Skeletal muscle tissue (tissue), 4 donors: ENCODE data around the gene MRPL20. TPM values are rescaled to one million over a fixed set of nuclear protein-coding genes. Genes with fewer than 3 reads are reported as not detected.
A peak's percentile ranks its signal among the peaks of the same experiment; 100 is the strongest.
"Not testable (repeated sequence)": the region's sequence is repeated elsewhere in the genome, so short reads cannot be mapped to it uniquely, and the experiment has no call there.

Experiments used
- H3K27ac ChIP-seq: one replicate; pipeline ENCODE4 v1.7.0; 2013; ENCODE audit warnings: mild to moderate bottlenecking, low read depth, low read length, inconsistent platforms
- H3K27me3 ChIP-seq, 3 donors: one replicate each; pipeline ENCODE4 v1.7.0; 2013; ENCODE audit warnings: low read length in 3 of 3; ENCODE audit not compliant: control insufficient read depth in 3 of 3, insufficient read depth in 3 of 3
- H3K36me3 ChIP-seq, 3 donors: one replicate each; pipeline ENCODE4 v1.7.0; 2013; ENCODE audit warnings: low read length in 3 of 3; ENCODE audit not compliant: control insufficient read depth in 3 of 3, insufficient read depth in 3 of 3
- H3K4me1 ChIP-seq, 3 donors: one replicate each; pipeline ENCODE4 v1.7.0; 2013; ENCODE audit warnings: low read length in 3 of 3, mild to moderate bottlenecking in 3 of 3; ENCODE audit not compliant: control insufficient read depth in 3 of 3, insufficient read depth in 3 of 3
- H3K4me3 ChIP-seq, 3 donors: one replicate each; pipeline ENCODE4 v1.7.0; 2013; ENCODE audit warnings: low read length in 3 of 3
- H3K9ac ChIP-seq, 3 donors: one replicate each; pipeline ENCODE4 v1.7.0; 2013; ENCODE audit warnings: low read length in 3 of 3, mild to moderate bottlenecking in 3 of 3, moderate library complexity in 2 of 3, low read depth in 1 of 3
- H3K9me3 ChIP-seq, 3 donors: one replicate each; pipeline ENCODE4 v1.7.0; 2013; ENCODE audit warnings: low read length in 3 of 3; ENCODE audit not compliant: control insufficient read depth in 3 of 3
- total RNA-seq: library from RNA; depleted of rRNA; stranded (reverse); fragments of >200 nt; gene quantifications from one replicate; pipeline ENCODE4 v1.2.3, GENCODE V29; 2014
- donor health status: Osteomylitis.

Gene MRPL20
- total RNA-seq, 1 donor from 2014 or later, result 75.7 TPM

DNA sequence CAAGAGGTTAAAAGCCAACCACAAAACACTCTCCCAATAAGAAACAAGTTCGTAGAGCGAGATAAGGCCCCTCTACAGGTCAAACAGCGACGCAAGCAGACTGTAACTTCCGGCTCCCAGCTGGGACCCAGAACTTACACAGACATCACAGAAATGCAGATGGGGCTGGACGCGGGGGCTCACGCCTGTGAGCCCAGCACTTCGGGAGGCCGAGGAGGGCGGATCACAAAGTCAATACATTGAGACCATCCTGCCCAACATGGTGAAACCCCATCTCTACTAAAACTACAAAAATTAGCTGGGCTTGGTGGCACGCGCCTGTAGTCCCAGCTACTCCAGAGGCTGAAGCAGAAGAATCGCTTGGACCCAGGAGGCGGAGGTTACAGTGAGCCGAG, 19.0 kb downstream of the MRPL20 start:
- Histone ChIP-seq H3K27me3 (no peaks in the 10 kb centered on the region), H3K9me3 (no peaks in the 10 kb centered on the region), H3K9ac (no peak overlapping the region), H3K36me3 (peaks cover 66 to 68% (median 67%) of the 10 kb centered on the region in 3 donors), H3K4me3 (no peak overlapping the region), H3K27ac (no peak overlapping the region), H3K4me1 (peaks cover 3 to 5% (median 4%) of the 10 kb centered on the region in 3 donors)

DNA sequence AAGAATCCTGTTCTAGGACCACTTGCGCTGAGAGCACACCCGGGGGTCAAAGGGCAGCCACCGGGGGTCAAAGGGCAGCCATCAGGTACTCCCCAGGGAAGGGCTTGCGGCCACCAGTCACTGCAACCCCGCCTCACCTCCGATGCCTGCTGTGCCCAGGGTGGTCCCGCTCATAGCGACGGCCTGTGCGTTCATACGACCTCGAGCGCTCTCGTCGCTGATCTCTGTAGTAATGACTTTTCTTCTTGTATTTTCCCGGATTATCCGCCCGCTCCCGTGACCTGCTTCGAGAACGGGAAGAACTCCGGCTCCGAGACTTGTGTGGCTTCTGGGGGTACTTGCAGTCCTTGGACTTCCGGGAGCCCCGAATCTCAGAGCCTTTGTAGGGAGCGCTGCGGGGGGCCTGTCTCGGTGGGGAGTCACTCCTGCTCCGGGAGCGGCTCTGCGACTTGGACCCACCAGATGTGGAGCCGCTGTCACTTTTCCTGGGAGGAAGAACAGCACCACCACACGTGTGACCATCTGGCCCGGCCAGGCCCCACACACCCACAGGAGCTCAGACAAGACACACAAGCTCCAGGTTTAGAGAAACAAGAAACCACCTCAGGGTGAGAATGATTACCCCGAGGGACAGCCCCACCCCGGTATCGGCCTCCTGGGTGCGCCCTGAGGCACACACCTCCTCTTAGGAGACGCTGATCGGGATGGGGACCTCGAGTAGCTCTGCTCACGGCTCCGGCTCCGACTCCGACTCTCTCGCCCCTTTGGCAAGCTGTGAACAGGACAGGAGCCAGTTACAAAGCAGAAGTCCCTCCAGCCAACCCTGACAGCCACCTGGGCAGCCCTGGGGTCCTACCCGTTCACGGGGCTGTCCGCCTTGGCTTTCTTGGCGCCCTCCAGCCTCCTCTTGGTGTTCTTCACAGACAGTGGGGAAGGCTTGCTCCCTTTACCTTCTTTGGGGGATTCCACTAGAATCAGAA, 19.7 kb downstream of the MRPL20 start:
- Histone ChIP-seq H3K9me3 (no peaks in the 10 kb centered on the region), H3K36me3 (peaks cover 59 to 61% (median 60%) of the 10 kb centered on the region in 3 donors), H3K27ac (no peak overlapping the region), H3K9ac (no peak overlapping the region), H3K4me3 (no peak overlapping the region), H3K27me3 (no peaks in the 10 kb centered on the region), H3K4me1 (peaks cover 0 to 5% (median 5%) of the 10 kb centered on the region in 3 donors)

GRCh38 chr1:1385931-1386330, 21.2 kb downstream of the MRPL20 start:
- Histone ChIP-seq H3K36me3 (peaks cover 47 to 51% (median 48%) of the 10 kb centered on the region in 3 donors), H3K27me3 (no peaks in the 10 kb centered on the region), H3K9me3 (no peaks in the 10 kb centered on the region), H3K27ac (no peak overlapping the region), H3K9ac (no peak overlapping the region), H3K4me3 (no peak overlapping the region), H3K4me1 (peaks cover 2 to 10% (median 4%) of the 10 kb centered on the region in 3 donors)

DNA sequence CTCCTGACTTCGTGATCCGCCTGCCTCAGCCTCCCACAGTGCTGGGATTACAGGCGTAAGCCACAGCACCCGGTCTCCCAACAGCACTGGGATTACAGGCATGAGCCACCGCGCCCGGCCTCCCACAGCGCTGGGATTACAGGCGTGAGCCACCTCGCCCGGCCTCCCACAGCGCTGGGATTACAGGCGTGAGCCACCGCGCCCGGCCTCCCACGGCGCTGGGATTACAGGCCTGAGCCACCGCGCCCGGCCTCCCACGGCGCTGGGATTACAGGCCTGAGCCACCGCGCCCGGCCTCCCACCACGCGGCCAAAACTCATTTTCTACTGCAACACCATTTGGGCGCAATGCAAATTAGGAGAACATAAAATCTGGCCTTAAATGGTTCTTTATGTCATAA, 21.8 kb downstream of the MRPL20 start:
- not testable (repeated sequence) for H3K27ac ChIP-seq, H3K9ac ChIP-seq, H3K27me3 ChIP-seq, H3K9me3 ChIP-seq, H3K4me3 ChIP-seq
- peaks cover 41 to 47% (median 43%) of the 10 kb centered on the region in 3 donors for H3K36me3 ChIP-seq
- H3K4me1 ChIP-seq, result peaks cover 4 to 10% (median 5%) of the 10 kb centered on the region in 3 donors

- H3K27ac ChIP-seq, result no peak overlapping the region
- peaks cover 5 to 18% (median 9%) of the 10 kb centered on the region in 3 donors for H3K4me1 ChIP-seq
- no peak overlapping the region for H3K4me3 ChIP-seq
- no peak overlapping the region for H3K9ac ChIP-seq
- H3K27me3 ChIP-seq, result no peaks in the 10 kb centered on the region
- peaks cover 9 to 12% (median 11%) of the 10 kb centered on the region in 3 donors for H3K36me3 ChIP-seq
- H3K9me3 ChIP-seq, result no peaks in the 10 kb centered on the region
These were observed 25.8 kb downstream of the MRPL20 start for GRCh38 chr1:1381294-1381693.

- H3K4me1 ChIP-seq, result peaks cover 9 to 23% (median 13%) of the 10 kb centered on the region in 3 donors
- no peak overlapping the region for H3K4me3 ChIP-seq
- no peak overlapping the region for H3K9ac ChIP-seq
- no peaks in the 10 kb centered on the region for H3K27me3 ChIP-seq
- H3K27ac ChIP-seq, result no peak overlapping the region
- peaks cover 5 to 7% (median 7%) of the 10 kb centered on the region in 3 donors for H3K36me3 ChIP-seq
- no peaks in the 10 kb centered on the region for H3K9me3 ChIP-seq
These were observed 26.2 kb downstream of the MRPL20 start for GRCh38 chr1:1380860-1381259.

GRCh38 chr1:1377540-1378205, 29.4 kb downstream of the MRPL20 start:
- Histone ChIP-seq H3K9me3 (no peaks in the 10 kb centered on the region), H3K4me3 (no peak overlapping the region), H3K27ac (no peak overlapping the region), H3K27me3 (no peaks in the 10 kb centered on the region), H3K9ac (no peak overlapping the region), H3K4me1 (peaks cover 25 to 41% (median 33%) of the 10 kb centered on the region in 3 donors), H3K36me3 (peaks cover 11 to 14% (median 11%) of the 10 kb centered on the region in 3 donors)

DNA sequence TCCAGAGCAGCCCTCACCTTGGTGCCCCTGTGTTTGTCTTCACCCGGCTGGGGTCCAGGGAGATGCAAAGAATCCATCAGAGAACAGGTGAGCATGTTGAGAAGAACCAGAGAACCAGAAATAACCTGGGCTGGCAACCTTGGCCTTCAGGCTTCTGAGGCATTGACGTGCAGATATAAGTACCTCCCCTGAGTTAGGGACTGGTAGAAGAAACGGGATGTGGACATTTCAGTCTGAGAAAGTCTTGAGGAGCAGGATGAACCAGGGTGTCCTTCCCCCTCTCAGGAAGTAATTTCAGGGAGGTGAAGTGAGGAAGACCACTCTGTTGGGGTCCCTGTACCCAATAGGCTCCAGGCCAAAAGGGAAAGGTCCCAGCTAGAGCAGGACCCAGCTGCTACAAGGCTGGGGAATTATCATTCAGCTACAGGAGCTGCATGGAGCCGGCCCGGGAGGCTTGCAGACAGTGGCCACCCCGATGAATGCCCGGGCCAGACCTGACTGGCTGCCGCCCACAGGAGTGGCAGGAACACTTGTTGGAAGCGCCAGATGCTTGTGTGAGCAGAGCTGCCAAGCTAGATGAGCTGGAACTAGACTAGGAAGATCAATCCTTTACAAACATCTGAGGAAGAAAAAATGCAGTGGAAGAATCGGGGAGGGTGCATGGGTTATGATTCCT, 30.4 kb downstream of the MRPL20 start:
- Histone ChIP-seq H3K9ac (peak overlapping the region in 1 of 3 donors; percentile 60), H3K9me3 (no peaks in the 10 kb centered on the region), H3K36me3 (peaks cover 11 to 18% (median 13%) of the 10 kb centered on the region in 3 donors), H3K27ac (no peak overlapping the region), H3K27me3 (no peaks in the 10 kb centered on the region), H3K4me1 (peaks cover 34 to 47% (median 39%) of the 10 kb centered on the region in 3 donors), H3K4me3 (peak overlapping the region in 1 of 3 donors; percentile 3)

DNA sequence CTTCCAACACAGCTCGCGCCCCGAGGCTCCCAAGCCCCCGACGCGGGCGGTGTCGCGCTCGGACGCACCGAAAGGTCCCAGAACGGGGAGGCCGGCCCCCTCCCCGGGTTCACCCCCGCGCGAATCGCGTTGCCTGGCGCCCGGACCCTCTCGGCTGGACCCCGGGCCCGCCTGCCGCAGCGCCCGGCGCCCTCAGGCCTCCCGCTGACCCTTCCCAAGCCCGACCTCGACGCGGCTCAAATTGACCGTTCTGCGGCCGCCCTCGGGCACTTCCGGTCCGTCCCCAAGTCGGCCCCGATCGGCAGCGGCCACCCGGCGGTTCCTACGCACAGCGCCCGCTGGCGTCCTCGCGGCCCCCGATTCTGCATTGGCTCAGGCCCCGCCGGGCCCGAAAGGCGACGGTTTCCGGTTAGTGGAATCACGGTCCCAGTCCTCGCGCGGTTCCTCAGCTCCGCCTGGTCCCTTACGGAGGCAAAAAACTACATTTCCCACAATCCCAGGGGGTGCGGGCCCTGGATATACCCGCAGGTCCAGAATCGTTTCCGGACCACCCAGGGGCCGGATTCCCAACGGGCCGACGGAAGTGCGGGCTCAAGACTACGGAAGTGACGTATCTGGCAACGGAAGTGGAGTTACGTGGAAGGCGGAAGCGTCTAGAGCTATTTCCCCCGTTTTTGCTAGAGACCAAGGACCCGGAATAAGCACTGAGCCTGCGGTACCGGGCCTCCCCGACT, 32.0 kb downstream of the MRPL20 start, which contains the start of gene AURKAIP1:
Gene AURKAIP1 (minus strand): TSS at position 279 of the 734 bp plus-strand sequence. CDS start 451 bp downstream, outside the sequence.
- Histone ChIP-seq H3K4me3 (peak within 1 kb of the TSS; percentile 88 to 93 (median 90)), H3K27me3 (no peaks in the 10 kb centered on the region), H3K4me1 (peaks cover 32 to 49% (median 42%) of the 10 kb centered on the region in 3 donors), H3K9me3 (no peaks in the 10 kb centered on the region), H3K36me3 (peaks cover 11 to 16% (median 13%) of the 10 kb centered on the region in 3 donors), H3K27ac (peak within 1 kb of the TSS; percentile 95), H3K9ac (peak within 1 kb of the TSS; percentile 92 to 99 (median 98))
